Activated CD8-positive, alpha-beta T cell treated with anti-CD3 and anti-CD28 coated beads, Interleukin-2, amount 10 ng/mL, durations not matched to agents 7 days and 5 days (primary cell): ENCODE measurements around the gene PRXL2A. TPM values are rescaled to one million over a fixed set of nuclear protein-coding genes. Genes with fewer than 3 reads are reported as not detected.

ENCODE experiments used
- ATAC-seq: fragments of 150-1000 bp; cut with Tn5 transposase; one replicate; pipeline ENCODE4 v1.10.0; 2021; ENCODE audit warnings: moderate library complexity
- CTCF ChIA-PET: fragments of 350-600 bp; sonication (Branson Sonifier 250); formaldehyde crosslinking; loops from one replicate; lab custom pipeline; 2021; ENCODE audit warnings: antibody characterized with exemption; lab: Charles Lee
- POLR2A ChIA-PET: fragments of 350-600 bp; sonication (Branson Sonifier 250); formaldehyde crosslinking; loops from one replicate; lab custom pipeline; 2021; ENCODE audit warnings: antibody characterized with exemption; lab: Charles Lee
- DNase-seq: peaks from one replicate; pipeline ENCODE4 v3.0.0-alpha.2; 2020
- H3K27ac Mint-ChIP-seq: one replicate; pipeline ENCODE4 v1.8.0; 2021; ENCODE audit warnings: mild to moderate bottlenecking, mixed read lengths
- H3K27me3 Mint-ChIP-seq: one replicate; pipeline ENCODE4 v1.8.0; 2021; ENCODE audit warnings: low read depth, mixed read lengths
- H3K36me3 Mint-ChIP-seq: one replicate; pipeline ENCODE4 v1.8.0; 2021; ENCODE audit warnings: low read depth, mixed read lengths
- H3K4me1 Mint-ChIP-seq: one replicate; pipeline ENCODE4 v1.8.0; 2021; ENCODE audit warnings: low read depth, mixed read lengths
- H3K4me3 Mint-ChIP-seq: one replicate; pipeline ENCODE4 v1.8.0; 2021; ENCODE audit warnings: mild to moderate bottlenecking, mixed read lengths
- H3K9me3 Mint-ChIP-seq: one replicate; pipeline ENCODE4 v1.8.0; 2022; ENCODE audit warnings: mixed read lengths; ENCODE audit not compliant: insufficient read depth
- total RNA-seq, 2 experiments: library from RNA; stranded (reverse); gene quantifications; one replicate each; pipeline ENCODE4 v1.2.3, GENCODE V29; 2021

Gene PRXL2A
- total RNA-seq, 2 experiments from 2014 or later: 14.9 to 15.3 TPM

DNA sequence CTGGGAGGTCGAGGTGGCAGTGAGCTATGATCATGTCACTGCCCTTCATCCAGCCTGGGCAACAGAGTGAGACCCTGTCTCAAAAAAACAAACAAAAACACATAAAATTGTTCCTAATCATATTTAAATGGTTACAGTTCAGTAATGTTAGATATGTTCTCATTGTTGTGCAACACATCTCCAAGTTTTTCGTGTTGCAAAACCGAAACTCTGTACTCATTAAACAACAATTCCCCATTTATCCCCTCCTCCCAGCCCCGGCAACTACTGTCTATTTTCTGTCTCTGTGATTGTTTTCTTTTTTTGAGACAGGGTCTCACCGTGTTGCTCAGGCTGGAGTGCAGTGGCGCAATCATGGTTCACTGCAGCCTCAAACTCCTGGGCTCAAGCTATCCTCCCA, 16.1 kb upstream of the PRXL2A start:
- CTCF ChIA-PET: no interaction called here

DNA sequence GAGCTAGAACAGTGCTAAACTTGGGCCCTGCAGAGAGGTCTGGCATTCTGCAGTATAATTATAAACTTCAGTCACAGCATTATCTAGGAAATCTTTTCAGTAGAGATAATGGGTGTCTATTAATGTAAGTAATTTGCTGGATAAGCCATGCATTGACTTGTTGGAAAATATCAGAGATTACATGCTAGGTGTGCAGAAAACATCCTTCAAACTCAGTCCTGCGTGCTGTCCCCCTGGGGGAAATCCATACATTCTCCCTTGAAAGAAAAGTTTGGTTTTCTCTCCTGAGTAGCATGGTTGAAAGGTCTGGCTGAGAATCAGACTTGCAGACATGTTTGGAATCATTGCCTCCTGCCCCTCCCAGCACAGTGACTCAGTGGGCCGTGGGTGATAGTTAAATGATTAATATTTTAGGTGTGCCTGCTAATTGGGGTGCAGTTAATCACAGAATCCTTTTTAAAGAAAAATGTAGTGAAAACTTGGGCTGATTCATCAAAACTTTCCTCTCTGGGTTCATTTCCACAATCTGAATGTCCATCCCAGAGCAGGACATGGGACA, 13.9 kb upstream of the PRXL2A start:
- Mint-ChIP-seq H3K4me3 (no peak overlapping the region), H3K36me3 (no peaks in the 10 kb centered on the region), H3K27ac (no peak overlapping the region), H3K9me3 (no peaks in the 10 kb centered on the region), H3K4me1 (no peaks in the 10 kb centered on the region), H3K27me3 (peaks cover 8% of the 10 kb centered on the region)
- ATAC-seq (no peak), DNase-seq (no peak)
- ChIA-PET CTCF (interaction anchor here (0.7 kb wide), 1 partner anchor 111 kb away, joined by 3 read pairs; no protein-coding TSS in a partner anchor), POLR2A (no interaction called here)

More for the DNA sequence above, 16.1 kb upstream of the PRXL2A start:
- H3K4me3 Mint-ChIP-seq: no peak overlapping the region
- DNase-seq: no peak
- H3K27ac Mint-ChIP-seq: no peak overlapping the region
- no peak for ATAC-seq
- H3K9me3 Mint-ChIP-seq: no peaks in the 10 kb centered on the region
- H3K36me3 Mint-ChIP-seq: no peaks in the 10 kb centered on the region
- POLR2A ChIA-PET: no interaction called here
- peaks cover 7% of the 10 kb centered on the region for H3K27me3 Mint-ChIP-seq
- H3K4me1 Mint-ChIP-seq: no peaks in the 10 kb centered on the region

DNA sequence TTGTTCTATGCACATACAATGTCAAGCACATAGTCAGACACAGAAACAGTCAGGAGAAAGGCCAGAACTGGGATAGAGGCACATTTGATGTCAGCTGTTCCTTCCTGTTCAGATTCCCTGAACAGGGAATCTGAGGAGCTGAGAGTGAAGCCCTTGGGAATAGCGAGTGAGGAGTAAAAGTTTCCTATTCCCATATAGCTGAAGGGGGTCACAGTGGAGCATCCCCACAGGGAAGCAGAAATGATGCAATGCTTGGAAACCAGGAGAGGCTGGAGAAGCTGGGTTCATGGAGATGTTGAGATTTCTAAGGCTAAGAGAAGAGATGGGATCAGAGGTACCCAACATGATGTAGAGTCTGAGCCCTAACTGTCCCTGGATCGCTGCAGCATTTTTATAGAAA, 11.3 kb upstream of the PRXL2A start:
- Mint-ChIP-seq H3K36me3 (no peaks in the 10 kb centered on the region), H3K4me3 (no peak overlapping the region), H3K27ac (no peak overlapping the region), H3K9me3 (no peaks in the 10 kb centered on the region), H3K4me1 (no peaks in the 10 kb centered on the region), H3K27me3 (peaks cover 8% of the 10 kb centered on the region)
- no peak for ATAC-seq
- no peak for DNase-seq
- ChIA-PET POLR2A (no interaction called here), CTCF (interaction anchor here (0.7 to 1.6 kb wide), 4 partner anchors 14 to 109 kb away, joined by 3 to 5 read pairs (median 4); no protein-coding TSS in a partner anchor)

DNA sequence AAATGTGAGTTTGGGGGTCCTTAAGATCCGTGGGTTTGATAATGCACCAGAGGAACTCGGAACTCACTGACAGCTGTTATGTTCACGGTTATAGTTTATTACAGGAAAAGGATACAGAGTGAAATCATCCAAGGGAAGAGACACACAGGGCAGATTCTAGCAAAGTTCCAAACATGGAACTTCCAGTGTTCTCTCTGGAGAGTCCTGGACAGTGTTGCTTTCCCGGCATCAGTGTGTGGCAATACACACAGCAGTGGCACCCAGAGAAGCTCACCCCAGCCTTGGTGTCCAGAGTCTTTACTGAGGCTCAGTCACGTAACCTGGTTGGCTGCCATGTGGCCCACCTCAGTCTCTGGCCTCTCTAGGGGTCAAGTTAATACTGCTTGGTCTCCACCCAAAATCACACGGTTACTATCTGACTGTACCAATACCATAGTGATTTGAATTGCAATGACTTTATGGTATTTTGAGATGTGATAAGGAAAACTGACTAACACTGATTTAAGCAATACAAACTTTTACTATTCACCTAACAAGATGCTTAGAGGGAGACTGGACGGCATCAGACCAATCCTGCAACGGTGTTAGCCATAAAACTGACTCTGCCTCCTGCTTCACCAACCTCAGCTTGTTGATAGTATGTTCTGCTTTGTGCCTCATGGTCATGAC, 8.1 kb upstream of the PRXL2A start:
- H3K4me3 Mint-ChIP-seq: no peak overlapping the region
- no peaks in the 10 kb centered on the region for H3K36me3 Mint-ChIP-seq
- H3K4me1 Mint-ChIP-seq: no peaks in the 10 kb centered on the region
- no peak overlapping the region for H3K27ac Mint-ChIP-seq
- ATAC-seq: no peak
- ChIA-PET POLR2A (no interaction called here), CTCF (no interaction called here)
- DNase-seq: no peak
- H3K27me3 Mint-ChIP-seq: peaks cover 9% of the 10 kb centered on the region
- no peaks in the 10 kb centered on the region for H3K9me3 Mint-ChIP-seq

DNA sequence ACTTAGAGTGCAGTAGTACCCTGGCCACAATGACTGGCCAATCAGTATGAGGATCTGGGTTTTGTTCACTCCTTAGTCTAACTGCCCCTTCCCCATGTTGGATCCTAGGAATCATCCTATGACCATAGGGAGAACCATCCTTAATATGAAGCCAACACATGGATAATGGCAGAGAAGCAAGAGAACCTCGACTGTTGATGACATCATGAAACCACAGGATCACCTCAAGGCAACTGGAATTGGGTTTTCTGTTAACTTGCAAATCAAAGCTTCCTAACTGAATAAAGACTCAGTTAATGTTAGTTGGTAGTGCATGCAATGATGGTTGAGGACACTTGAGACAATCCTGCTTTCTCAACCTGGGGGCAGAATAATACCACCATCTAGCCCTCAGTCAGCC, 3.3 kb upstream of the PRXL2A start:
- CTCF ChIA-PET: interaction anchor here (1.0 to 3.9 kb wide), 6 partner anchors 22 to 125 kb away, joined by 3 to 32 read pairs (median 6); no protein-coding TSS in a partner anchor
- H3K36me3 Mint-ChIP-seq: peaks cover 2% of the 10 kb centered on the region
- DNase-seq: no peak
- POLR2A ChIA-PET: no interaction called here
- no peak overlapping the region for H3K27ac Mint-ChIP-seq
- H3K4me1 Mint-ChIP-seq: peaks cover 13% of the 10 kb centered on the region
- H3K27me3 Mint-ChIP-seq: peaks cover 10% of the 10 kb centered on the region
- no peaks in the 10 kb centered on the region for H3K9me3 Mint-ChIP-seq
- no peak for ATAC-seq
- no peak overlapping the region for H3K4me3 Mint-ChIP-seq

DNA sequence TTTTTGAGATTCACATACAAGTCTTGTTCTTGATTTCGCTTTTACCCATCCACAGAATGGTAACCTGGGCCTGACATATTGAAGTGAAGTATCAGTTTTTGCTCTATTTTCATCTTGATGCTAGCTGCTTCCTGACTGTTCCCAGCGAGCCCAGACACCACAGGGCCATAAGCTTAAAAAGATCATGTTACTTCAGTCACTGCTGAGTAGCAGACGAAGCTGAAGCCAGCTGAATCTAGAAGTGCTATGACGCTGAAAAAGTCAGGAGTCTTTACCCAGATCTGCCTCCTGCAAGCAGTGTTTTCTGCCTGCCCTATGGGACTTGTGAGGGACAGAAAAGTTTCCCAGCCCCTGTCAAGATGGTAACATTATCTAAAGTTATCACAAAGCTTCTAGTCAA, 2.7 kb upstream of the PRXL2A start:
- Mint-ChIP-seq H3K36me3 (peaks cover 2% of the 10 kb centered on the region), H3K27me3 (peaks cover 10% of the 10 kb centered on the region), H3K27ac (no peak overlapping the region), H3K9me3 (no peaks in the 10 kb centered on the region), H3K4me1 (peaks cover 13% of the 10 kb centered on the region), H3K4me3 (no peak overlapping the region)
- ChIA-PET CTCF (interaction anchor here (1.0 to 3.9 kb wide), 7 partner anchors 23 to 125 kb away, joined by 3 to 32 read pairs (median 4); no protein-coding TSS in a partner anchor), POLR2A (interaction anchor here (0.7 kb wide), 1 partner anchor 10 kb away, joined by 4 read pairs; no protein-coding TSS in a partner anchor)
- ATAC-seq (no peak), DNase-seq (no peak)

DNA sequence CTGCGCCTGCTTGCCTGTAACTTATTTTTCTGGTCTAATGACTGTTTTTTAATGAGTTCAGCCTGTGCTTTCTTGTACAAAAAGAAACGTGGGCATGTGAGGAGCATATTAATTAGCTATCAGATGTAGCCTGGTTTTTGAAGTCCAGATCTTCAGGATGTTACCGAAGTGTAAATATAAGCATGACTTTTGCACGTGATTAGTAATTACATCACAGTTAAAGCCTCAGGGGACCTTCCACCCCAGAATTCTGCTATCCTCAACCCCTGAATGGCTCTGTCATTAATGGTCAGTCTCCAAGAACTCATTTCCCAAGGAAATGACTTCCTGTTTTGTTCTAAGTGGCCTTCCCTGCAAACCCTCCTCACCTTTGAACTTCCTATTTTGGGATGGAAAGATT, 2.1 kb upstream of the PRXL2A start:
- Mint-ChIP-seq H3K9me3 (no peaks in the 10 kb centered on the region), H3K36me3 (peaks cover 2% of the 10 kb centered on the region), H3K27ac (no peak overlapping the region), H3K4me1 (peaks cover 13% of the 10 kb centered on the region), H3K27me3 (peaks cover 10% of the 10 kb centered on the region), H3K4me3 (no peak overlapping the region)
- POLR2A ChIA-PET: interaction anchor here (0.7 kb wide), 1 partner anchor 10 kb away, joined by 4 read pairs; no protein-coding TSS in a partner anchor
- CTCF ChIA-PET: interaction anchor here (1.5 to 3.9 kb wide), 5 partner anchors 23 to 99 kb away, joined by 3 to 32 read pairs (median 9); no protein-coding TSS in a partner anchor
- DNase-seq (no peak), ATAC-seq (no peak)

DNA sequence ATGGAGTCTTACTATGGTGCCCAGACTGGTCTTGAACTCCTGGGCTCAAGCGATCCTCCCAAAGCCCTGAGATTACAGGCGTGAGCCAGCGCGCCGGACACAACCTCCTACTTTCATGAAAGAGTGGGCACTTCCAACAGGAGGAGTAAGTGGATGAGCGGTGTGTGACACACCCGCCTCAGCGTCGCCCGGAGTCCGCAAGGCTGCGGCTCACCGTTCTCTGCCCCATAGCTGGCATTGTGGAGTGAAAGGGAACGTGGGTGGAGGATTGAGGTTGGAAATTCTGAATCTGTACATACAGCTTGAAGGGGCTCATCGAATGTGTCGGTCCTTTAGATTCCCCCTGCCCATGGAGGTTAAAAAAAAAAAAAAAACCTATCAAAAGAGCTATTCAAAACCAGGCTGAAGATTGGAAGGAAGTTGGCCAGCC, 524 bp upstream of the PRXL2A start:
- ChIA-PET CTCF (interaction anchor here (0.8 to 3.9 kb wide), 7 partner anchors 14 to 129 kb away, joined by 3 to 32 read pairs (median 6); no protein-coding TSS in a partner anchor), POLR2A (interaction anchor here (0.6 to 0.7 kb wide), 2 partner anchors 15 to 577 kb away, joined by 3 to 4 read pairs; no protein-coding TSS in a partner anchor)
- Mint-ChIP-seq H3K4me1 (peaks cover 21% of the 10 kb centered on the region), H3K9me3 (no peaks in the 10 kb centered on the region), H3K27me3 (peaks cover 10% of the 10 kb centered on the region), H3K4me3 (peak overlapping the region; percentile 72), H3K27ac (peak overlapping the region; percentile 65), H3K36me3 (peaks cover 2% of the 10 kb centered on the region)
- ATAC-seq (peak; percentile 38), DNase-seq (peak; percentile 44)

DNA sequence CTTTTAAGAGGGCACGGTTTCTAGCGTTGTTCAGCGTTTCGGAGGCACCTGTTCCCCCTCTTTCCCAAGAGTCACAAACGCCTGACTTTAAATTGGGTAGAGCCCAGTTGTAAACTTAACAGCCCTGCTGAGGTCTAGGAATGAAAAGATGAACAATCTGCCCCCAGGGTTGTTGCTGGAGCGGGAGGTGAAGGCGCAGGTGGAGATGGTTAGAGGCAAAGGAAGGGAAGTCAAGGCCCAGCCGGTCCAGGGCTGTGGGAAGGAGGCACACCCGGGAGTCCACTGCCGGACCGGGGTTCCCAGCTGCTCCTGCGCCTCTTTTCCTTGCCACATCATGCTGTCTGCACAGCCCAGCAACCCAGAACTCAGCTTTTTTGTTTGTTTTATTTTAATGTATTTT, 770 bp downstream of the PRXL2A start:
- no peak for DNase-seq
- Mint-ChIP-seq H3K27ac (no peak overlapping the region), H3K27me3 (peaks cover 10% of the 10 kb centered on the region), H3K4me3 (peak overlapping the region; percentile 72), H3K36me3 (peaks cover 2% of the 10 kb centered on the region), H3K4me1 (peaks cover 26% of the 10 kb centered on the region), H3K9me3 (no peaks in the 10 kb centered on the region)
- ChIA-PET CTCF (interaction anchor here (0.6 to 2.2 kb wide), 3 partner anchors 36 to 1049 kb away, joined by 3 to 11 read pairs (median 3); no protein-coding TSS in a partner anchor), POLR2A (no interaction called here)
- no peak for ATAC-seq

DNA sequence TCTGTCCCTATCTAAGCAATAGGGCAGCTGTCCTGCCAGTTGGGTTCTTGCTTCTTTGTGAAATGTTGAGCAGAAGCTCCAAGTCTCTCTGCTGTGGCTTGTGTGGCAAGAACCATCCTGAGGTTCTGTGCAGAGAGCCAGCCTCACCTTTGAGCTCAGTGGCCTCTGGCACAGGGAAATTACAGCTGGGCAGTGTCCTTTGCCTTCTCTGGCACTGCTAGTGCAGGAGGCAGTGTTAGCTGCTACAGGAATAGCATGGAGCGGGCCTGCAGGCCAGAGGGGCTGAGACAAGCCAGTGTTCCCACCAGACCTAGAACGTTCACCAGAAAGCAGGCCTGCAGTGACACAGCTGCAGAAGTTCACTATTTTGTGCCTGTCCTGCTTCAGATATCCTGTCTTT, 1.8 kb downstream of the PRXL2A start:
- Mint-ChIP-seq H3K4me1 (peaks cover 26% of the 10 kb centered on the region), H3K36me3 (peaks cover 2% of the 10 kb centered on the region), H3K27ac (no peak overlapping the region), H3K27me3 (peaks cover 8% of the 10 kb centered on the region), H3K4me3 (peak overlapping the region; percentile 72), H3K9me3 (no peaks in the 10 kb centered on the region)
- POLR2A ChIA-PET: no interaction called here
- ATAC-seq: no peak
- DNase-seq: no peak
- CTCF ChIA-PET: interaction anchor here (0.5 to 2.2 kb wide), 4 partner anchors 35 to 121 kb away, joined by 3 to 11 read pairs (median 3); no protein-coding TSS in a partner anchor

DNA sequence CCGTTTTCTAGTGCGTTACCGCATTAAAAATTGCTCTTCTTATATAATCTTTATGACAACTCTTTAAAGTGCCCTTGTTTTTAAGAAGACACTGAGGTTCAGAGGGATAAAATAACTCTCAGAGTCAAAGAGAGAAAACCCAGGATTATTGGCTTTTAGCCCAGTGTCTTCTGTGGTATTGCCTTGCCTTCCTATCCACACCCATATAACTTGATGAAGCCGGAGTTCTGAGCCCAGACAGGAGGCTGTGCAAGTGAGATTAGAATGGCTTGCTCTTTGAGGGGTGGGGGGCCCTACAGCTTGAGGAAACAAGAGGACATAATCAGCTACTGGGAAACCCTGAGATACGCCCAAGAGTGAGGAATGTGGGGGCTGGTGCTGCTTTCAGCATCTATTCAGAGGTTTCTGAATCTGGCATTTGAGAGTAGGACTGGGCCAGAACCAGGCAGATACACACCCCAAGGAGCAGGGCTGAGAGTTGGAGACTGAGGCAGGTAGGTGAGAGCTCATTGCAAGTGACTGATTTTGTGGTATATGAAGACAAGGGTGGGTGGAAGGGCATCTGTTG, 2.3 kb downstream of the PRXL2A start:
- ATAC-seq: no peak
- POLR2A ChIA-PET: no interaction called here
- no peak for DNase-seq
- peaks cover 26% of the 10 kb centered on the region for H3K4me1 Mint-ChIP-seq
- peaks cover 6% of the 10 kb centered on the region for H3K27me3 Mint-ChIP-seq
- H3K36me3 Mint-ChIP-seq: peaks cover 2% of the 10 kb centered on the region
- CTCF ChIA-PET: interaction anchor here (0.5 to 2.2 kb wide), 6 partner anchors 25 to 120 kb away, joined by 3 to 11 read pairs (median 4); no protein-coding TSS in a partner anchor
- no peaks in the 10 kb centered on the region for H3K9me3 Mint-ChIP-seq
- H3K27ac Mint-ChIP-seq: no peak overlapping the region
- no peak overlapping the region for H3K4me3 Mint-ChIP-seq
